ENCODE data around the gene ADORA3. TPM values are rescaled to one million over a fixed set of nuclear protein-coding genes. Genes with fewer than 3 reads are reported as not detected.

ADORA3 gene
- total and polyA plus RNA-seq, 10 of the 15 experiments (the other 5 are each of a cell fraction or from before 2014, with no cell fraction given): 0.14 to 0.29 (median 0.18) TPM; not detected in 2

GRCh38 chr1:111515291-111516004 is 12.0 kb upstream of the ADORA3 start:
- POLR2A ChIA-PET: interaction anchor here (0.5 to 2.4 kb wide), 2 partner anchors 78 to 173 kb away, joined by 3 to 7 read pairs; no protein-coding TSS in a partner anchor
- FAIRE-seq: no peak

More at GRCh38 chr1:111515291-111516004, 12.0 kb upstream of the ADORA3 start:
- ATAC-seq: peak; percentile 6; the same call in 2 of the 3 replicates
- ChIA-PET CTCF (interaction anchor here (0.6 to 5.0 kb wide), 8 partner anchors 8 to 252 kb away, joined by 3 to 76 read pairs (median 4); no protein-coding TSS in a partner anchor), RAD21 (ENCODE audit: unreplicated experiment) (interaction anchor here (1.2 kb wide), 1 partner anchor 185 kb away, joined by 3 read pairs; no protein-coding TSS in a partner anchor), SMC1A (ENCODE audit: uncharacterized antibody, unreplicated experiment) (interaction anchor here (1.0 to 2.7 kb wide), 2 partner anchors 76 kb away, joined by 3 to 28 read pairs; no protein-coding TSS in a partner anchor)
- Histone ChIP-seq H3K27ac (ENCODE audit: control insufficient read depth, insufficient read depth) (peak overlapping the region; percentile 10), H3K36me3 (ENCODE audit: control insufficient read depth in 2 of 2, insufficient read depth in 2 of 2, low read length in 1 of 2) (no peaks in the 10 kb centered on the region), H2AFZ (ENCODE audit: control insufficient read depth, low read depth, low read length) (peak overlapping the region; percentile 58), H3K27me3 (replicated peaks in 1 of 2; ENCODE audit: control insufficient read depth in 2 of 2, insufficient read depth in 2 of 2, low read length in 1 of 2) (no peaks in the 10 kb centered on the region; a peak in 1 of 4 replicates), H4K20me1 (ENCODE audit: control insufficient read depth, insufficient read depth) (no peaks in the 10 kb centered on the region), H3K9me3 (replicated peaks; ENCODE audit: control insufficient read depth, insufficient read depth, low read length) (no peaks in the 10 kb centered on the region), H3K4me3 (peak overlapping the region; percentile 45; the same call in 1 of the 2 replicates), H3K79me2 (ENCODE audit: control insufficient read depth, insufficient read depth, low read length) (no peaks in the 10 kb centered on the region), H3K4me1 (ENCODE audit: control insufficient read depth, insufficient read depth, low read length) (peaks cover 36% of the 10 kb centered on the region), H3K9ac (ENCODE audit: control insufficient read depth, insufficient read depth, low read length) (peak overlapping the region; percentile 41; the same call in 1 of the 2 replicates), H3K4me2 (ENCODE audit: control insufficient read depth, insufficient read depth) (peak overlapping the region; percentile 89)
- TF ChIP-seq RELB (IDR thresholded peaks at IDR 0.05; ENCODE audit: low read depth) (no peak), PAX5 (IDR thresholded peaks at IDR 0.05; ENCODE audit: borderline replicate concordance, low read depth, low read length) (0 out of 2 replicates have a peak, but pooled peaks have one; percentile 27), SP1 (IDR thresholded peaks at IDR 0.05; ENCODE audit: low read depth, low read length) (no peak)
- BruUV-seq (replicated peaks): no TSS peak
- intact Hi-C loops (cut with micrococcal nuclease; ENCODE audit: unreplicated experiment) (loop anchor here (5.0 kb wide), 1 partner anchor 42 kb away; no protein-coding TSS in a partner anchor), in situ Hi-C loops (cut with MboI) (loop anchor here (10.0 kb wide), 1 partner anchor 79 kb away; no protein-coding TSS in a partner anchor)
- DNase-seq (ENCODE audit: low read depth, low spot score): no peak
- WGBS (ENCODE audit: insufficient coverage, insufficient replicate concordance, low lambda C conversion rate, missing lambda C conversion rate): 2% methylated on average over 39 of the region's 40 CpGs
